HG03460 (cell line): ENCODE measurements around the gene COLEC11.
"Not testable (repeated sequence)": the region's sequence is repeated elsewhere in the genome, so short reads cannot be mapped to it uniquely, and the experiment has no call there.

Source experiments
- ATAC-seq: cut with Tn5 transposase; IDR thresholded peaks from one replicate; pipeline ENCODE4 v1.9.1; 2021; ENCODE audit not compliant: unreplicated experiment

COLEC11 gene

GRCh38 chr2:3604991-3605961 lies 10.4 kb downstream of the COLEC11 start:
- no peak for ATAC-seq

DNA sequence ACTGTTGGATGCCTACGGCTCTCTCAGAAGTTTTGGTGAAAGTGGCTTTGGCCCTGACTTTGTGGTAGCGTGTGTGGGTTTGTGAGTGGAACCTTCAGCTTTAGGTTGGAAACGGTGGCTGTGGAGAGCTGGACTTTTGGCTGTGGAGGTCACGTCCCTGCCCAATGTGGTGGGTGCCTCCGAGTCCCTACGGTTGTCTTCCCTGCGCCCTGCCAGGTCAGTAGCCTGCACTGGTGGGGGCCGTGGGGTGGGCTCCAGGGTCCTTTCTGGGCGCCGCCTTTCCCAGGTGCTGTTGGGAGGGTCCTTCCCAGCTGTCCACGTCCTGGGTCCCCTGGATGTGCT lies 11.1 kb downstream of the COLEC11 start:
- no peak for ATAC-seq

GRCh38 chr2:3606370-3607201 lies 11.7 kb downstream of the COLEC11 start:
- ATAC-seq: no peak

DNA sequence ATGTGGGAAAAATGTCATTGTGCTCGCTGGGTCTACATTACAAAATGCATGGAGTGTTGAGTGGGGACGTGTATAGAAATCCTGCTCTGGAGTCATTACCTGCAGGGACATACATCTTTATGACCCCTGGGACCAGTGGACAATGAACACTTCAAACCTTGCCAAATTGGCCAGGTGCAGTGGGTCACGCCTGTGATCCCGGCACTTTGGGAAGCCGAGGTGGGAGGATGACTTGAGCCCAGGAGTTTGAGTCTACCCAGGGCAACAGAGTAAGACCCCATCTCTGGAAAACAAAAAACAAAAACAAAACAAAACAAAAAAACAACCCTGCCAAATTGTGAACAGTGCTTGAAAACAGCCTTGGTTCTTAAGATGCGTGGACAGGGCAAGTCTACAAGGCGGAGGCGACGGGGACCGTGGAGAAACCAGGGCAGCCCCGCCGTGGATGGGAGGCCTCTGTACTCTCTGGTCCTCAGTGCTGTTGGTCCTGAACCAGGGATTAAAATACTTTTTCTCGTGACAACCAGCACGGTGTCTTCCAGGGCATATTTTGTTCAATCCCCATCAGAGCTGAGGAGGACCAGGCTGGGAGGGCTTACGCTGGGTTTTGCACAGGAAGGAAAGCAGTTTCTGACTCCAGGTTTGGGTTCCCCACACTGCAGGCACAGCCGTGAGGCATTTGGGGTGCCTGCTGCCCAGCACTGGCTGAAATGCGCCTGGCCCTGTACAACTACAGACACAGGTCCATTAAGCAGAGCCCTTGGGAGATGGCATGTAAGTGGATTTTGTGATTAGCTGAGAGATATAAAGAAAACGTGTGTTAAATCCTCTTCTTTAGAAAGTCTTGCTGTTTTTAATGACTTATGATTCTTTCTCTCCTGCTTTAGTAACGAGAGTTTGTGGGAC lies 13.7 kb downstream of the COLEC11 start:
- no peak for ATAC-seq

- peak; percentile 60 for ATAC-seq
Measured at GRCh38 chr2:3609279-3609673, 14.4 kb downstream of the COLEC11 start.

DNA sequence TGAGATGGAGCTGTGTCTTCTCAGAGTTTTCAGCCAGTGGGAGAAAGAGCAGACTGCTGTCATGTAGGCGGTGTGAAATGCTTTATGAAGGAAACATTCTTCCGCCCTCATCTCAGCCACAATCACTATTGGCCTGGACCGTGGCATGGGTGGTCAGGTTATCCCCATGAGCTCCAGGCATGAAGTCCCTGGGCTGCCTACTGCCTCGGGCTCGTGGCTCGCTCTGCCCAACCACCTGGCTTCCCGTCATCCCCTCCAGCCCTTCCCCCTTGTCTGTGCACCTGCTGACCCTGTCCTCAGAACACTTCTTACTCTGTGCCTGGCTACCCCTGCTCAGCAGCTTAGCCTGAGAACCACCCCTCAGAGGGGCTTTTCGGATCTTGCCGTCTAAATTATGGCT lies 15.5 kb downstream of the COLEC11 start:
- ATAC-seq: no peak

DNA sequence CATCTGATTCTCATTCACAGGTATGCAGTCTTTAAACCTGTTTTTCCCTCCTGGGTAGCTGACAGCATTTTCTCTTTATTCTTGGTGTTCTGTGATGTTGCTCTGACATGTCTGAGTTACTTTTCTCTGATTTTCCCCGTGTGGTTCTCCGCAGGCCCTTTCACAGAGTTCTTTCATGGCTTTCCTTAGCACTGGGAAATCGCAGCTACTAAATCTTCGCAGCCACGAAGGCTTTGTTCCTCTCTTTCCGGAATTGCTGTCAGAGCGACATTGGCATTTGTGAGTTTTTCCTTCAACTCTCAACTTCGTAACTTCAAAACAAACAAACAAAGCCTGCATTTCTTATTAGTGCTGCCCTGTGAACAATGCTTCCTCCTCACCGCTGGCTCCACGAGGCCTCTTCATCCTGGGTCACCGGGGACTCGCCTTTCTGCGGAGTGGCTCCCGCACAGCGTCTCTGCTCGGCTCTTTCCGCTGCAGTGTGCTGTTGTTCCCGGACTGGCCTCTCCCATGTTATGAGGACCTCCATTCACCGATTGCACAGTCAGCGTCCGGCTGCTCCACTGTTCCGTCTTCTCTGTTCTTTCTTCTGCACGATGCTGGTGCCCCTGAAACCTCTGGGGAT lies 16.1 kb downstream of the COLEC11 start:
- no peak for ATAC-seq

GRCh38 chr2:3611589-3611988 lies 16.7 kb downstream of the COLEC11 start:
- ATAC-seq: no peak

GRCh38 chr2:3612639-3613523 lies 18.0 kb downstream of the COLEC11 start:
- ATAC-seq: no peak

DNA sequence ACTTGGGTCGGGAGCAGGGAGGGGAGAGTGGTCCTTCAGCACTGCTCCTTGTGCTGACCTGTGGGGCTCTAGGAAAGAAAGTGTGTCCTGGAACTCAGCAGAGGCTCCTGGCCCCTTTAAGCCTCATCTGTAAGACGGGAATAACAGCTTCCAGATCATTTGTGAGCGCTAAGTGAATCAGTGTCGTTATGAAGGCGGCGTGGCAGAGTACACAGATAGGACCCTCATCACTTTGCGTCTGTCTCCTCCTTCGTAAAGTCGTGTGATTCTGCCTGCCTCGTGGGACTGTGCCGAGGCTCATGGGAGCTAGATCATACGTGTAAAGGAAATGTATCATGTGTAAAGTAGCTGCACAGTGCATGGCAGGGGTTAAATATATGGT lies 18.6 kb downstream of the COLEC11 start:
- ATAC-seq: no peak

- not testable (repeated sequence) for ATAC-seq
Measured at GRCh38 chr2:3614743-3615142, 19.8 kb downstream of the COLEC11 start.

GRCh38 chr2:3615541-3616200 lies 20.8 kb downstream of the COLEC11 start:
- ATAC-seq: not testable (repeated sequence)

DNA sequence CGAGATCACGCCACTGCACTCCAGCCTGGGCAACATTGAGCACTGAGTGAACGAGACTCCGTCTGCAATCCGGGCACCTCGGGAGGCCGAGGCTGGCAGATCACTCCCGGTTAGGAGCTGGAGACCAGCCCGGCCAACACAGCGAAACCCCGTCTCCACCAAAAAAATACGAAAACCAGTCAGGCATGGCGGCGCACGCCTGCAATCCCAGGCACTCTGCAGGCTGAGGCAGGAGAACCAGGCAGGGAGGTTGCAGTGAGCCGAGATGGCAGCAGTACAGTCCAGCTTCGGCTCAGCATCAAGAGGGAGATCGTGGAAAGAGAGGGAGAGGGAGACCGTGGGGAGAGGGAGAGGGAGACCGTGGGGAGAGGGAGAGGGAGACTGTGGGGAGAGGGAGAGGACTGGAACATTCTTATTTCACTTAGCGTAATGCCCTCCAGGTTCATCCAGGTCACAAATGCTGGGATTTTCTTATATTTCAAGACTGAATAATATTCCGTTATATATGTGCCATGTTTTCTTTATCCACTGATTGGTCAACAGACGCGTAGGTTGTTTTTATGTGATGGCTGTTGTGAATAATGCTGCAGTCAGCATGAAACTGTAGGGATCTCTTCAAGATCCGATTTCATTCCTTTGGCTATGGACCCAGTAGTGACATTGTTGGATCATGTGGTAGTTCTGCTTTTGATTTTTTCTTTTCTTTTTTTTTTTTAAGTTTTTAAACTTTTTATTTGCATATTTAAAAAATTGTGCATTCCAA lies 21.7 kb downstream of the COLEC11 start:
- not testable (repeated sequence) for ATAC-seq

- ATAC-seq: no peak
Measured at GRCh38 chr2:3617198-3617890, 22.4 kb downstream of the COLEC11 start.

GRCh38 chr2:3618367-3618766 lies 23.5 kb downstream of the COLEC11 start:
- ATAC-seq: no peak

DNA sequence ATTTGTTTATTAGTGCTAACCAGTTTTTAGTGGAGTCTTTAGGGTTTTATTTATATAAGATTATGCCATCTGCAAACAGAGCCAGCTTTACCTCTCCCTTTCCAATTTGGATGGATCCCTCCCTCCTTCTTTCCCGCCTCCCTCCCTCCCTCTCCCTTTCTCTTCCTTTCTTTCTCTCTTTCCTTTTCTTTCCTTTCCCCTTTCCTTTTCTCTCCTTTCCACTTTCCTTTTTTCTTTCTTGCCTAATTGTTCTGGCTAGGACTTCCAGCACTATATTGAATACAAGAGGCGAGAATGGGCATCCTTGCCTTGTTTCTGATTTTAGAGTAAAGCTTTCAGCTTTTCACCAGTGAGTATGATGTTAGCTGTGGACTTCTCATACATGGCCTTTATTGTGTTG lies 24.1 kb downstream of the COLEC11 start:
- ATAC-seq: no peak

GRCh38 chr2:3619661-3620060 lies 24.7 kb downstream of the COLEC11 start:
- not testable (repeated sequence) for ATAC-seq

DNA sequence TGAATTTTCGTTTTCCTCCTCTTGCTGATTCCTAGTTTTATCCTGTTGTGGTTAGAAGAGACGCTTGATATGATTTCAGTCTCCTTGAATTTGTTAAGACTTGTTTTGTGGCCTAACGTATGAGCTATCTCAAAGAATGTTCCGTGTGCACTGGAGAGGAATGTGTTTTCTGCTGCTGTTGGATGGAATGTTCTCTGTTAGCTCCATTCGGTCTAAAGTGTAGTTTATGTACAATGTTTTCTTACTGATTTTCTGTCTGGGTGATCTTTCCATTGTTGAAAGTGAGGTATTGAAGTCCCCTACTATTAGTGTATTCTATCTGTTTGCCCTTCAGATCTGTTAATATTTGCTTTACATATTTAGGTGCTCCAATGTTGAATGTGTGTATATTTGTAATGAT lies 25.9 kb downstream of the COLEC11 start:
- ATAC-seq: no peak
